NB4 (cell line): Measurements from ENCODE around the gene CFAP157.

ENCODE experiments used
- DNase-seq: peaks from one replicate; pipeline ENCODE4 v3.0.0; 2010; ENCODE audit warnings: low read depth
- H3K4me3 ChIP-seq: one replicate; pipeline ENCODE4 v1.5.1; 2011; ENCODE audit warnings: mild to moderate bottlenecking, low read depth, low read length, moderate library complexity
- MYC ChIP-seq: IDR thresholded peaks from 2 replicates; pipeline ENCODE4 v1.6.1; 2011; ENCODE audit warnings: low read depth, low read length
- POLR2A ChIP-seq: IDR thresholded peaks from 2 replicates; pipeline ENCODE4 v1.6.1; 2011; ENCODE audit warnings: mild to moderate bottlenecking; ENCODE audit not compliant: insufficient read length; ENCODE audit errors: extremely low read depth
- TF ChIP-seq, protein P1 (sequence below): IDR thresholded peaks from one replicate; pipeline ENCODE4 v1.5.1; 2012; ENCODE audit warnings: low read depth, low read length
- TF ChIP-seq, protein P2 (sequence below): IDR thresholded peaks from 2 replicates; pipeline ENCODE4 v1.6.1; 2011; ENCODE audit warnings: low read depth, low read length

Gene CFAP157

GRCh38 chr9:127664678-127665507 lies 41.9 kb upstream of the CFAP157 start:
- no peak overlapping the region for H3K4me3 ChIP-seq
- DNase-seq = no peak
- TF ChIP-seq, protein P1, sequence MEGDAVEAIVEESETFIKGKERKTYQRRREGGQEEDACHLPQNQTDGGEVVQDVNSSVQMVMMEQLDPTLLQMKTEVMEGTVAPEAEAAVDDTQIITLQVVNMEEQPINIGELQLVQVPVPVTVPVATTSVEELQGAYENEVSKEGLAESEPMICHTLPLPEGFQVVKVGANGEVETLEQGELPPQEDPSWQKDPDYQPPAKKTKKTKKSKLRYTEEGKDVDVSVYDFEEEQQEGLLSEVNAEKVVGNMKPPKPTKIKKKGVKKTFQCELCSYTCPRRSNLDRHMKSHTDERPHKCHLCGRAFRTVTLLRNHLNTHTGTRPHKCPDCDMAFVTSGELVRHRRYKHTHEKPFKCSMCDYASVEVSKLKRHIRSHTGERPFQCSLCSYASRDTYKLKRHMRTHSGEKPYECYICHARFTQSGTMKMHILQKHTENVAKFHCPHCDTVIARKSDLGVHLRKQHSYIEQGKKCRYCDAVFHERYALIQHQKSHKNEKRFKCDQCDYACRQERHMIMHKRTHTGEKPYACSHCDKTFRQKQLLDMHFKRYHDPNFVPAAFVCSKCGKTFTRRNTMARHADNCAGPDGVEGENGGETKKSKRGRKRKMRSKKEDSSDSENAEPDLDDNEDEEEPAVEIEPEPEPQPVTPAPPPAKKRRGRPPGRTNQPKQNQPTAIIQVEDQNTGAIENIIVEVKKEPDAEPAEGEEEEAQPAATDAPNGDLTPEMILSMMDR = no peak
- TF ChIP-seq POLR2A = no peak
- TF ChIP-seq, protein P2, sequence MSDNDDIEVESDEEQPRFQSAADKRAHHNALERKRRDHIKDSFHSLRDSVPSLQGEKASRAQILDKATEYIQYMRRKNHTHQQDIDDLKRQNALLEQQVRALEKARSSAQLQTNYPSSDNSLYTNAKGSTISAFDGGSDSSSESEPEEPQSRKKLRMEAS = no peak
- TF ChIP-seq MYC = no peak

- no peak for DNase-seq
- no peak overlapping the region for H3K4me3 ChIP-seq
- TF ChIP-seq MYC (no peak), POLR2A (no peak)
- TF ChIP-seq, protein P1 = no peak
- TF ChIP-seq, protein P2 = no peak
These were observed 39.5 kb upstream of the CFAP157 start for GRCh38 chr9:127667127-127667844.

DNA sequence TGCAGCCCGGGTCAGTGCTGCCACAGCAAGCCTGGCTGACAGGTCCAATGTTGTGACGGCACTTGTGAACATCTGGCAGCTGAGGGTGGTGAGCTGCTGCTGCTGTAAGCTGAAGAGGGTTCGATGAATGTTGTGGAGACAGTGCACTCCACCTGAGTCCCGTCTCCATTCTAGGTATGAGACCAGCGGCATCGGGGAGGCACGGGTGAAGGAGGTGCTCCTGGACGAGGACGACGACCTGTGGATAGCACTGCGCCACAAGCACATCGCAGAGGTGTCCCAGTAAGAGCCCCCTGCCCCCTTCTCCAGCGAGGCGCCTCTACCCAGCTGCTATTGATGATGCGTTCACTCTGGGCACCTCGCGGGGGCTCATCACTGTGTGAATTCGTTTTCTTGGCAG lies 38.9 kb upstream of the CFAP157 start:
- TF ChIP-seq, protein P1 = no peak
- TF ChIP-seq, protein P2 = no peak
- TF ChIP-seq MYC (no peak), POLR2A (no peak)
- no peak overlapping the region for H3K4me3 ChIP-seq
- DNase-seq = no peak

GRCh38 chr9:127673234-127673633 lies 33.6 kb upstream of the CFAP157 start:
- no peak for DNase-seq
- no peak overlapping the region for H3K4me3 ChIP-seq
- no peak for TF ChIP-seq MYC
- TF ChIP-seq POLR2A = no peak
- TF ChIP-seq, protein P1 = no peak
- TF ChIP-seq, protein P2 = no peak

- no peak for DNase-seq
- no peak overlapping the region for H3K4me3 ChIP-seq
- TF ChIP-seq, protein P2 = no peak
- TF ChIP-seq POLR2A (no peak), MYC (no peak)
- TF ChIP-seq, protein P1 = no peak
These were observed 30.1 kb upstream of the CFAP157 start for GRCh38 chr9:127676638-127677037.
